ENCODE results near the gene WDR53.
"Not testable (repeated sequence)": the region's sequence is repeated elsewhere in the genome, so short reads cannot be mapped to it uniquely, and the experiment has no call there.

WDR53 gene

DNA sequence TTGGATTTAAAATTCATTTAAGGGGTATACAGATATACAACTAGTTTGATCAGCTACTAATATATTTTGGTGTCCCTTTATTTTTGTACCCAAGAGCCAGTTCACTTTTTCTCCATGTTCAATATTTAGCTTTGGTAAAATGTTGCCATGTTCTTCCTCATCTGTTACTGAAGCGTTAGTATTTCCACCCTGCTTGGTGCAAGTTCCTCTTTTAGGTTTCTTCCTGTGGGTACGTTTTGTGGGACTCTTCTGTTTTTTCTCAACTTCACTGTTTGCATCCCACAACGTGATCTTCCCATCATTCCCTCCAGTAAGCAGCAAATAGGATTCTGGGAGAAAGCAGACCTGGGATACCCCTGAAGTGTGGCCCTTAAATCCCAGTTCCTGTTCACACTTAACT is 14.1 kb downstream of the WDR53 start:
- Histone ChIP-seq H3K27me3 (ENCODE audit: control insufficient read depth, insufficient read depth, low read length) (no peaks in the 10 kb centered on the region), H3K4me1 (ENCODE audit: control insufficient read depth, insufficient read depth, low read length) (no peaks in the 10 kb centered on the region), H3K9ac (ENCODE audit: low read length) (no peak overlapping the region), H3K9me3 (ENCODE audit: control insufficient read depth, low read length) (no peaks in the 10 kb centered on the region), H3K36me3 (ENCODE audit: control insufficient read depth, insufficient read depth, low read length) (no peaks in the 10 kb centered on the region), H3K4me3 (ENCODE audit: low read length) (no peak overlapping the region)

DNA sequence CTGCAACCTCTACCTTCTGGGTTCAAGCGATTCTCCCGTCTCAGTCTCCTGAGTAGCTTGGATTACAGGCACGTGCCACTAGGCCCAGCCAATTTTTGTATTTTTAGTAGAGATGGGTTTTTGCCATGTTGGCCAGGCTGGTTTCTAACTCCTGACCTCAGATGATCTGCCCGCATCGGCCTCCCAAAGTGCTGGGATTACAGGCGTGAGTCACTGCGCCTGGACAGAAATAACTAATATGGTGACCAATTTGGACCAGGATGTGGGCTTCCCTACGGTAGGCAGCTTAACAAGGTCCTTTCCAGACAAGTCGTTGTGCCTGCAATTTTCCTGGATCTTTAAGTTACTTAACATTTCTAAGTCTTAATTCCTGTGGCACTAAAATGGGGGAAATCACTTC is 14.8 kb downstream of the WDR53 start:
- Histone ChIP-seq H3K4me3 (ENCODE audit: low read length) (no peak overlapping the region), H3K9me3 (ENCODE audit: control insufficient read depth, low read length) (no peaks in the 10 kb centered on the region), H3K36me3 (ENCODE audit: control insufficient read depth, insufficient read depth, low read length) (no peaks in the 10 kb centered on the region), H3K9ac (ENCODE audit: low read length) (no peak overlapping the region), H3K4me1 (ENCODE audit: control insufficient read depth, insufficient read depth, low read length) (no peaks in the 10 kb centered on the region), H3K27me3 (ENCODE audit: control insufficient read depth, insufficient read depth, low read length) (no peaks in the 10 kb centered on the region)

DNA sequence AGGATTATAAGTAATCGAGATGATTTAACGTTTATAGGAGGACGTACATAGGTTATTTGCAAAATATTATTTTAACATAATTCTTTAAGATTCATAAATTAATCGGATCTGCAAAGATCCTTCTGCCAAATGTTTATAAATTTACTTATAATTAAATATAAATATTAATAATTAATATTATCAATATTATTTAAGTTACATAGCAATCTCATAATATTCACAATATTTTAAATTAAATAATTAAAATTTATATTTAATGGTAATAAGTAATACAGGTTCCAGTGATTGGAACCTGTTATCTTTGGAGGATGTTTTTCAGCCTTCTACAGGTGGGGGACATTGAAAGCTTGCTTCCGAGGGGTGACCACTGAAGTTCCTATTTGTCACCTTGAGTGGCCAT is 16.1 kb downstream of the WDR53 start:
- Histone ChIP-seq H3K36me3 (ENCODE audit: control insufficient read depth, insufficient read depth, low read length) (no peaks in the 10 kb centered on the region), H3K27me3 (ENCODE audit: control insufficient read depth, insufficient read depth, low read length) (no peaks in the 10 kb centered on the region), H3K4me1 (ENCODE audit: control insufficient read depth, insufficient read depth, low read length) (no peaks in the 10 kb centered on the region), H3K4me3 (ENCODE audit: low read length) (no peak overlapping the region), H3K9me3 (ENCODE audit: control insufficient read depth, low read length) (no peaks in the 10 kb centered on the region), H3K9ac (ENCODE audit: low read length) (no peak overlapping the region)

GRCh38 chr3:196550172-196550571 is 18.2 kb downstream of the WDR53 start:
- H3K4me3 ChIP-seq (ENCODE audit: low read length); H3K9me3 ChIP-seq (ENCODE audit: control insufficient read depth, low read length); H3K36me3 ChIP-seq (ENCODE audit: control insufficient read depth, insufficient read depth, low read length); H3K4me1 ChIP-seq (ENCODE audit: control insufficient read depth, insufficient read depth, low read length); H3K27me3 ChIP-seq (ENCODE audit: control insufficient read depth, insufficient read depth, low read length); H3K9ac ChIP-seq (ENCODE audit: low read length): not testable (repeated sequence)

DNA sequence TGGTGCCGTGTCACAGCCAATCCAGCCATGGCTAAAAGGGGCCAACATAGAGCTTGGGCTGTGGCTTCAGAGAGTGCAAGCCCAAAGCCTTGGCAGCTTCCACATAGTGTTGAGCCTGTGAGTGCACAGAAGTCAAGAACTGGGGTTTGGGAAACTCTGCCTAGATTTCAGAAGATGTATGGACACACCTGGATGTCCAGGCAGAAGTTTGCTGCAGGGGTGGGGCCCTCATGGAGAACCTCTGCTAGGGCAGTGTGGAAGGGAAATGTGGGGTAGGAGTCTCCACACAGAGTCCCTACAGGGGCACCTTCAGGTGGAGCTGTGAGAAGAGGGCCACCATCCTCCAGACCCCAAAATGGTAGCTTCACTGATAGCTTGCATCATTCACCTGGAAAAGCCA is 19.0 kb downstream of the WDR53 start:
- not testable (repeated sequence) for H3K4me1 ChIP-seq (ENCODE audit: control insufficient read depth, insufficient read depth, low read length); H3K4me3 ChIP-seq (ENCODE audit: low read length); H3K9ac ChIP-seq (ENCODE audit: low read length); H3K36me3 ChIP-seq (ENCODE audit: control insufficient read depth, insufficient read depth, low read length); H3K27me3 ChIP-seq (ENCODE audit: control insufficient read depth, insufficient read depth, low read length); H3K9me3 ChIP-seq (ENCODE audit: control insufficient read depth, low read length)

DNA sequence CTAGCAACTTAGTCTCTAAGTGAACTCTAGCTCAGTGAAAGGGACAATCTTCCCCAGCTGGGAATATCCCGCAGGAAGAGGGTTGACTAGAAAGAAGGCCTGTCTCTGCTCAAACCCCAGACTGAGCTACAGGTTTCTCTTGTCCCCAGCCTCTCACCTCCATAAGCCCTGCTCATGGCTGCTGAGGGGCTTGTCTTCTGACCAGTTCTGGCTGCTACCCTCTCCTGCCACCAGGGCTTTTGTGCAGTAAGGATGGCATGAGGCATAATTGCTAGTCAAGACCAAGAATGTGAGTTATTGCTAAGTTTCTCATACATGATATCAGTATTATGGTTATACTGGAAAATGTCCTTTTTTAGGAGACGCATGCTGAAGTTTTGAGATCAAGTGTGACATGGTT is 21.3 kb downstream of the WDR53 start:
- H3K4me3 ChIP-seq (ENCODE audit: low read length) = no peak overlapping the region
- no peak overlapping the region for H3K9ac ChIP-seq (ENCODE audit: low read length)
- no peaks in the 10 kb centered on the region for H3K4me1 ChIP-seq (ENCODE audit: control insufficient read depth, insufficient read depth, low read length)
- no peaks in the 10 kb centered on the region for H3K27me3 ChIP-seq (ENCODE audit: control insufficient read depth, insufficient read depth, low read length)
- H3K9me3 ChIP-seq (ENCODE audit: control insufficient read depth, low read length) = no peaks in the 10 kb centered on the region
- no peaks in the 10 kb centered on the region for H3K36me3 ChIP-seq (ENCODE audit: control insufficient read depth, insufficient read depth, low read length)

DNA sequence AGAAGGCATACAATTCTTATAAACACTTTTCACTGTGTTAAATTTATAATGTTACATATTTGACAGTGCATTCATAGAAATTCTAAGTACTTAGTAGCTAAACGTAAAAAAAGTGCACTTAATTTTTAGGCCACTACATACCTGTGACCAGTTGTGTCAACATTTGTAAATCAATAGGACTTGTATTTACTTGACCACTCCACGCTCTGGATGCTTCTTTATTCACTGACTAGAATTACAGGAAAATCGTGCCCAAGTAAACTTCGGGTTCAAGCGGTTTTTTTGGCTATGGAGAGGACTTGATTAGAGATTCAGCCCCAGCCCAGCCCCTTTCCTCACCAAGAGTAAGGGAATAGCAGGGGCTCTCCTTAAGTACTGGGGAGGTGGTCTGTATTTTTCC is 21.8 kb downstream of the WDR53 start:
- H3K9me3 ChIP-seq (ENCODE audit: control insufficient read depth, low read length) = no peaks in the 10 kb centered on the region
- H3K27me3 ChIP-seq (ENCODE audit: control insufficient read depth, insufficient read depth, low read length) = no peaks in the 10 kb centered on the region
- no peak overlapping the region for H3K9ac ChIP-seq (ENCODE audit: low read length)
- H3K4me3 ChIP-seq (ENCODE audit: low read length) = no peak overlapping the region
- H3K4me1 ChIP-seq (ENCODE audit: control insufficient read depth, insufficient read depth, low read length) = no peaks in the 10 kb centered on the region
- H3K36me3 ChIP-seq (ENCODE audit: control insufficient read depth, insufficient read depth, low read length) = no peaks in the 10 kb centered on the region

GRCh38 chr3:196544491-196544992 is 23.8 kb downstream of the WDR53 start:
- Histone ChIP-seq H3K9ac (ENCODE audit: low read length) (no peak overlapping the region), H3K4me1 (ENCODE audit: control insufficient read depth, insufficient read depth, low read length) (no peaks in the 10 kb centered on the region), H3K27me3 (ENCODE audit: control insufficient read depth, insufficient read depth, low read length) (no peaks in the 10 kb centered on the region), H3K9me3 (ENCODE audit: control insufficient read depth, low read length) (no peaks in the 10 kb centered on the region), H3K4me3 (ENCODE audit: low read length) (no peak overlapping the region), H3K36me3 (ENCODE audit: control insufficient read depth, insufficient read depth, low read length) (no peaks in the 10 kb centered on the region)

DNA sequence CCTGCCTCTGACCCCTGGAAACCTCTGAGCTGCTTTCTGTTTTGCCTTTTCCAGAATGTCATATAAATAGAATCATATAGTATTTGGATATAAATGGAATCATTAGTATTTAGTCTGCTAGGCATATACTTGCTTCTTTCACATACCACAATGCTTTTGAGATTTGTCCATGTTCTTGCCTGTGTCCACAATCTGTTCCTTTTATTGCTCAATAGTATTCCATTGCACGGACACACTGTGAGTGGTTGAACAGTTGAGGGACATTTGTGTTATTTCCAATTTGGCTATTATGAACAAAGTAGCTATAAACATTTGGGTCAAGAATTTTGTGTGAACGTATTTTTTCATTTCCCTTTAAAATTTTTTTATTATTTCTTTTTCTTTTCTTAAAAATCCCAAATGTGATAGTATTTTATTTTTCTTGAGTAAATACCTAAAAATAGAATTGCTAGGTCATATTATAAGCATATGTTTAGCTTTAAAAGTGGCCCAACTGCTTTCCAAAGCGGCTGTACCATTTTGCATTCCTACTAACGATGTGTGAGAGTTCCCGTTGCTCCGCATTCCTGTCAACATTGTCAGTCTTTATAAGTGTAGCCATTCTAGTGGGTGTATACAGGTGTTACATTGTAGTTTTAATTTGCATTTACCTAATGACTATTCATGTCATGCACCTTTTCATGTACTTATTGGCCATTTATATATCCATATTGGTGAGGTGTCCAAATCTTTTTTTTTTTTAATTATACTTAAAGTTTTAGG is 26.5 kb downstream of the WDR53 start:
- Histone ChIP-seq H3K4me1 (ENCODE audit: control insufficient read depth, insufficient read depth, low read length) (no peaks in the 10 kb centered on the region), H3K9me3 (ENCODE audit: control insufficient read depth, low read length) (no peaks in the 10 kb centered on the region), H3K27me3 (ENCODE audit: control insufficient read depth, insufficient read depth, low read length) (no peaks in the 10 kb centered on the region), H3K4me3 (ENCODE audit: low read length) (no peak overlapping the region), H3K36me3 (ENCODE audit: control insufficient read depth, insufficient read depth, low read length) (no peaks in the 10 kb centered on the region), H3K9ac (ENCODE audit: low read length) (no peak overlapping the region)

- no peaks in the 10 kb centered on the region for H3K4me1 ChIP-seq (ENCODE audit: control insufficient read depth, insufficient read depth, low read length)
- H3K4me3 ChIP-seq (ENCODE audit: low read length) = no peak overlapping the region
- H3K27me3 ChIP-seq (ENCODE audit: control insufficient read depth, insufficient read depth, low read length) = no peaks in the 10 kb centered on the region
- no peak overlapping the region for H3K9ac ChIP-seq (ENCODE audit: low read length)
- no peaks in the 10 kb centered on the region for H3K36me3 ChIP-seq (ENCODE audit: control insufficient read depth, insufficient read depth, low read length)
- H3K9me3 ChIP-seq (ENCODE audit: control insufficient read depth, low read length) = no peaks in the 10 kb centered on the region
Observed at GRCh38 chr3:196537319-196537984, 30.9 kb downstream of the WDR53 start.

DNA sequence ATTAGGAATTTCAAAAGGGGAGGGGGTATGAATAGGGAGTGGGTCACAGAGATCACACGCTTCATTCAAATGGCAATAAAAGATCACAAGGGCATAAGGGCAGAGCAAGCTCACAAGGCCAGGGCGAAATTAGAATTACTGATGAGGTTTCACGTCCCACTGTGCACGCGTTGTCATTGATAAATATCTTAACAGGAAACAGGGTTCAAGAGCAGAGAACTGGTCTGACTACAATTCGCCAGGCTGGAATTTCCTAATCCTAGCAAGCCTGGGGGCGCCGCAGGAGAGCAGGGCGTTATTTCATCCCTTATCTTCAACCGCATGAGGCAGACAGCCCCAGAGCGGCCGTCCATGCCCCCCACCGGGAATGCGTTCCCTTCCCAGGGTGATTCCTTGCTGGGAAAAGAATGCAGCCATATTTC is 35.1 kb downstream of the WDR53 start:
- no peaks in the 10 kb centered on the region for H3K9me3 ChIP-seq (ENCODE audit: control insufficient read depth, low read length)
- no peaks in the 10 kb centered on the region for H3K4me1 ChIP-seq (ENCODE audit: control insufficient read depth, insufficient read depth, low read length)
- H3K4me3 ChIP-seq (ENCODE audit: low read length) = no peak overlapping the region
- no peak overlapping the region for H3K9ac ChIP-seq (ENCODE audit: low read length)
- no peaks in the 10 kb centered on the region for H3K27me3 ChIP-seq (ENCODE audit: control insufficient read depth, insufficient read depth, low read length)
- H3K36me3 ChIP-seq (ENCODE audit: control insufficient read depth, insufficient read depth, low read length) = no peaks in the 10 kb centered on the region

DNA sequence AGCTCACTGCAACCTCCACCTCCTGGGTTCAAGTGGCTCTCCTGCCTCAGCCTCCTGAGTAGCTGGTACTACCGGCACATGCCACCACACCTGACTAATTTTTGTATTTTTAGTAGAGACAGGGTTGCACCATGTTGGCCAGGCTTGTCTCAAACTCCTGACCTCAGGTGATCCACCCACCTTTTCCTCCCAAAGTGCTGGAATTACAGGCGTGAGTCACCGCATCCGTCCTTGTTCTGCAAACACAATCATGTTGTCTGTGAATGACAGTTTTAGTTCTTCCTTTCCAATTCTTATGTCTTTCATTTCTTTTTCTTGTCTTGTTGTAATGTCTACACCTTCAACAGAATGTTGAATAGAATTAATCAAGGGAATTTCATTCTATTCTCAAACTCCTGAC is 36.9 kb downstream of the WDR53 start:
- no peak overlapping the region for H3K9ac ChIP-seq (ENCODE audit: low read length)
- no peaks in the 10 kb centered on the region for H3K27me3 ChIP-seq (ENCODE audit: control insufficient read depth, insufficient read depth, low read length)
- no peak overlapping the region for H3K4me3 ChIP-seq (ENCODE audit: low read length)

More for the DNA sequence above, 36.9 kb downstream of the WDR53 start:
- Histone ChIP-seq H3K9me3 (ENCODE audit: control insufficient read depth, low read length) (no peaks in the 10 kb centered on the region), H3K4me1 (ENCODE audit: control insufficient read depth, insufficient read depth, low read length) (no peaks in the 10 kb centered on the region), H3K36me3 (ENCODE audit: control insufficient read depth, insufficient read depth, low read length) (no peaks in the 10 kb centered on the region)

Data from mucosa of stomach (tissue), 1 donor.